Measurements from ENCODE around the gene EPX.

EPX gene

DNA sequence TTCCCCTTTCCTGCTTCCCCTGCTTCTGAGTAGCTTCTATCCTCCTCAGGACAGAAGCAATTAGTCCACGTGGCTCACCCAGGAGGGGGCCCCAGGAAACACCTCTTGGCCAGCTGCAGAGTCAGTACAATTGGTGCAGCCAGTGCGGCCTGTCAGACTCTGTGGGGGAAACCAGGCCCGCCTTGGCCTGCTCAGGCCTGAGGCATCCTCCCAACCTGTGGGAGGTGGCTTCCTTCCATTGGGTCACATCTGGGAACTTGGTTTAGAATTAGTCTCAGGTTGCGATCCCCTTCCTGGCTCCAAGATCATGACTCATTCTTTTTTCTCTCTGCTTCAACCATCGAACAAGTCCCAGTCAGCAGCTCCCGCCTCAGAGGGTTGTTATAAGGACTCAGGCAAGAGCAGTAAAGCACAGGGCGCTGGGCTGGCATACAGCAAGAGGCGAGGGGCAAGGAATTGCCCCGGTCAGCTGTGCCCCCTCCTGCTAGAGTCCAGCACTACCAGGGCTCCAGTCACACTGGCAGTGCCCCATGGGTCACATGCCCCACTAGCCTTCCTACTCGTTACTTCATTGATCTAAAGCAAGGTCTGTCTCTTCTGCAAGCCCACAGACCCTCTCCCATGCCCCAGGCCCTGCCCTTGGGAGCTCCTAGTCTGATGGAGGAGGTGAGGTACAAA, 8.1 kb upstream of the EPX start:
- Histone ChIP-seq H3K9me3 (ENCODE audit: control insufficient read depth, low read length) (no peaks in the 10 kb centered on the region), H3K4me3 (ENCODE audit: insufficient read depth, low read depth, low read length) (no peak overlapping the region), H3K27ac (ENCODE audit: insufficient read depth, low read depth, low read length, poor library complexity, severe bottlenecking) (no peak overlapping the region), H3K36me3 (ENCODE audit: control insufficient read depth, insufficient read depth, low read length) (no peaks in the 10 kb centered on the region), H3K27me3 (ENCODE audit: control insufficient read depth, insufficient read depth, low read length, poor library complexity, severe bottlenecking) (no peaks in the 10 kb centered on the region), H3K4me1 (ENCODE audit: control insufficient read depth, insufficient read depth, low read length) (no peaks in the 10 kb centered on the region)
- 65 to 71% methylated on average over 10 of the region's 10 CpGs for WGBS, 2 experiments

DNA sequence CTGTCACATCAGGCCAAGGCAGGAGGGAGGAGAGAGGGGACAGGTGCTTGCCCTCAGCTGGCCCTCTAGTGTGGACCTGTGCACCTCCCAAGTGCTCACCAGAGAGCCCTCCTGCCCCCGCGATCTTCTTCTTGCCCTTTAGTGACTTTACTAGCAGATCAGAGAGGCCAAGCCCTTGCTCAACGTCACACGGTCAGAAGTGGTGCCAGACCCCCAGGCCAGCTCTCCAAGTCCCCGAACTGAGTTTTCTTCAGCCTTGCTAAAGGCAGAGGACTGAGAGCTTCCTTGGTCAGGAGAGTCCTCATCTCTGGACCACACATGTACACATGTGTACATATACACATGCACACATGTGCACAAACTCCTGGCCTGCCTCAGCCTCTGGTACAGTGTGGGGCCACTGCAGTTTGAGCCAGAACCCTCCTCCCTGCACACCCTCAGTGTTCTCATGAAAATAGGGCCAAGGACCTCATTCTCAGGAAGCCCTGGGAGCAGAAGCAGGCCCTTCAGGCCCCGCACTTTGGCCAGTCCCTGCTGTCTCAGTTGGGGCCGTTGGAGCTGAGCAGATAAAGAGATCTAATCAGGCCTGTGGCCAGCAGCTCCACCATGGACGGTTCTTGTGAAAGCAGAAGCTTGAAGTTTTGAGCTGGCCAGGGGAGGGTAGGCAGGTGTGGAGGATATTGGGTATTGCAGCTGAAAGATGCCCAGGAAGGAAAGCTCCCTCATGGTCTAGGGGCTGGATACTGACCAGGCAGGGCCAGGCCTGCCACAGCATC, 7.4 kb upstream of the EPX start:
- H3K4me3 ChIP-seq (ENCODE audit: insufficient read depth, low read depth, low read length) = no peak overlapping the region
- H3K4me1 ChIP-seq (ENCODE audit: control insufficient read depth, insufficient read depth, low read length) = no peaks in the 10 kb centered on the region
- no peaks in the 10 kb centered on the region for H3K9me3 ChIP-seq (ENCODE audit: control insufficient read depth, low read length)
- no peaks in the 10 kb centered on the region for H3K36me3 ChIP-seq (ENCODE audit: control insufficient read depth, insufficient read depth, low read length)
- WGBS, 2 experiments = 92 to 94% methylated on average over 8 of the region's 8 CpGs
- H3K27ac ChIP-seq (ENCODE audit: insufficient read depth, low read depth, low read length, poor library complexity, severe bottlenecking) = no peak overlapping the region
- H3K27me3 ChIP-seq (ENCODE audit: control insufficient read depth, insufficient read depth, low read length, poor library complexity, severe bottlenecking) = no peaks in the 10 kb centered on the region

- H3K27me3 ChIP-seq (ENCODE audit: control insufficient read depth, insufficient read depth, low read length, poor library complexity, severe bottlenecking) = no peaks in the 10 kb centered on the region
- H3K4me3 ChIP-seq (ENCODE audit: insufficient read depth, low read depth, low read length) = no peak overlapping the region
- WGBS, 2 experiments = 92 to 94% methylated on average over 4 of the region's 4 CpGs
- no peaks in the 10 kb centered on the region for H3K36me3 ChIP-seq (ENCODE audit: control insufficient read depth, insufficient read depth, low read length)
- H3K27ac ChIP-seq (ENCODE audit: insufficient read depth, low read depth, low read length, poor library complexity, severe bottlenecking) = no peak overlapping the region
- H3K4me1 ChIP-seq (ENCODE audit: control insufficient read depth, insufficient read depth, low read length) = no peaks in the 10 kb centered on the region
- H3K9me3 ChIP-seq (ENCODE audit: control insufficient read depth, low read length) = no peaks in the 10 kb centered on the region
Observed at GRCh38 chr17:58186591-58186990, 5.9 kb upstream of the EPX start.

- Histone ChIP-seq H3K36me3 (ENCODE audit: control insufficient read depth, insufficient read depth, low read length) (no peaks in the 10 kb centered on the region), H3K27me3 (ENCODE audit: control insufficient read depth, insufficient read depth, low read length, poor library complexity, severe bottlenecking) (no peaks in the 10 kb centered on the region), H3K27ac (ENCODE audit: insufficient read depth, low read depth, low read length, poor library complexity, severe bottlenecking) (no peak overlapping the region), H3K9me3 (ENCODE audit: control insufficient read depth, low read length) (no peaks in the 10 kb centered on the region), H3K4me1 (ENCODE audit: control insufficient read depth, insufficient read depth, low read length) (no peaks in the 10 kb centered on the region), H3K4me3 (ENCODE audit: insufficient read depth, low read depth, low read length) (no peak overlapping the region)
- WGBS, 2 experiments = 95 to 96% methylated on average over 6 of the region's 6 CpGs
Observed at GRCh38 chr17:58187063-58187462, 5.5 kb upstream of the EPX start.

DNA sequence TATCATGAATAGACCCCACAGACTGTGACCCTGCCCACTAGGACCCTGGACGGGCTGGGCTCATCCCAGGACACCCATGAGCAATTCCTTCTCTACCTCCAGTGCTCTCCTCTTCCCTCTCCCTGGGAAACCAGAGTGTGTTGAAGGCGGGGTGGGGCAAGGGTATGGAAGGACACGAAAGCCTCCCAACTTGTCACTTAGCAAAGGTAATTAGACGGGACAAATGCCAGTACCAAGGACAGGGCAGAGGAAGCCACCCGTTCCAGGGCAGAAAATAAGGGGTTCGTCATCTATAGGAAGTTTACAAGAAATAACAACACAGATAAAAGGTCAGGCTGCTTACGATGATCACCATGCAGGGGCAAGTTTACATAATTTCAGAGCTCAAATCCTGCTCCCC, 4.9 kb upstream of the EPX start:
- Histone ChIP-seq H3K27me3 (ENCODE audit: control insufficient read depth, insufficient read depth, low read length, poor library complexity, severe bottlenecking) (no peaks in the 10 kb centered on the region), H3K36me3 (ENCODE audit: control insufficient read depth, insufficient read depth, low read length) (no peaks in the 10 kb centered on the region), H3K4me1 (ENCODE audit: control insufficient read depth, insufficient read depth, low read length) (no peaks in the 10 kb centered on the region), H3K4me3 (ENCODE audit: insufficient read depth, low read depth, low read length) (no peak overlapping the region), H3K27ac (ENCODE audit: insufficient read depth, low read depth, low read length, poor library complexity, severe bottlenecking) (no peak overlapping the region), H3K9me3 (ENCODE audit: control insufficient read depth, low read length) (no peaks in the 10 kb centered on the region)
- 78 to 81% methylated on average over 7 of the region's 7 CpGs for WGBS, 2 experiments

- 86 to 88% methylated on average over 11 of the region's 11 CpGs for WGBS, 2 experiments
- H3K9me3 ChIP-seq (ENCODE audit: control insufficient read depth, low read length) = no peaks in the 10 kb centered on the region
- no peak overlapping the region for H3K4me3 ChIP-seq (ENCODE audit: insufficient read depth, low read depth, low read length)
- H3K27ac ChIP-seq (ENCODE audit: insufficient read depth, low read depth, low read length, poor library complexity, severe bottlenecking) = no peak overlapping the region
- no peaks in the 10 kb centered on the region for H3K36me3 ChIP-seq (ENCODE audit: control insufficient read depth, insufficient read depth, low read length)
- no peaks in the 10 kb centered on the region for H3K4me1 ChIP-seq (ENCODE audit: control insufficient read depth, insufficient read depth, low read length)
- H3K27me3 ChIP-seq (ENCODE audit: control insufficient read depth, insufficient read depth, low read length, poor library complexity, severe bottlenecking) = no peaks in the 10 kb centered on the region
Observed at GRCh38 chr17:58189436-58190146, 2.9 kb upstream of the EPX start.

- H3K4me1 ChIP-seq (ENCODE audit: control insufficient read depth, insufficient read depth, low read length) = no peaks in the 10 kb centered on the region
- no peaks in the 10 kb centered on the region for H3K27me3 ChIP-seq (ENCODE audit: control insufficient read depth, insufficient read depth, low read length, poor library complexity, severe bottlenecking)
- H3K9me3 ChIP-seq (ENCODE audit: control insufficient read depth, low read length) = no peaks in the 10 kb centered on the region
- no peak overlapping the region for H3K4me3 ChIP-seq (ENCODE audit: insufficient read depth, low read depth, low read length)
- 75 to 76% methylated on average over 14 of the region's 14 CpGs for WGBS, 2 experiments
- H3K36me3 ChIP-seq (ENCODE audit: control insufficient read depth, insufficient read depth, low read length) = no peaks in the 10 kb centered on the region
- H3K27ac ChIP-seq (ENCODE audit: insufficient read depth, low read depth, low read length, poor library complexity, severe bottlenecking) = no peak overlapping the region
Observed at GRCh38 chr17:58191241-58191896, 1.2 kb upstream of the EPX start.

DNA sequence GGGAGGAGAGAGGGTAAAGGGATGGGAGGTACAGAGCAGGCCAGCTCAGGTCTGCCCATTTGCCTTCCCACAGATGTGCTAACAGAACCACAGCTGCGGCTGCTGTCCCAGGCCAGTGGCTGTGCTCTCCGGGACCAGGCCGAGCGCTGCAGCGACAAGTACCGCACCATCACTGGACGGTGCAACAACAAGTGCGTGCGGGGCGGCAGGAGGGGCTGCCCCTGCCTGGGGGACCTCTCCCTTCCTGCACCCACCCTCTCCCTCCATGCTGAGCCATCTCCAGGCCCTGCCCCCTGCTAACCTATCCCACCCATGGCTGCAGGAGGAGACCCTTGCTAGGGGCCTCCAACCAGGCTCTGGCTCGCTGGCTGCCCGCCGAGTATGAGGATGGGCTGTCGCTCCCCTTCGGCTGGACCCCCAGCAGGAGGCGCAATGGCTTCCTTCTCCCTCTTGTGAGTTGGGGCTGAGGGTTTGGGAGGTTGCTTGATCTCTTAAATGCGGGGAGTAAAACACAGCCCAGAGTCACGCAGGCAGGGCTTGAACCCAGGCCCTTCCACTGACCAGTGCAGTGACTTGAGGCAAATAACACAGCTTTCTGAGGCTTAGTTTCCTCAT, 1.2 kb downstream of the EPX start:
- Histone ChIP-seq H3K27me3 (ENCODE audit: control insufficient read depth, insufficient read depth, low read length, poor library complexity, severe bottlenecking) (no peaks in the 10 kb centered on the region), H3K27ac (ENCODE audit: insufficient read depth, low read depth, low read length, poor library complexity, severe bottlenecking) (no peak overlapping the region), H3K9me3 (ENCODE audit: control insufficient read depth, low read length) (no peaks in the 10 kb centered on the region), H3K36me3 (ENCODE audit: control insufficient read depth, insufficient read depth, low read length) (no peaks in the 10 kb centered on the region), H3K4me3 (ENCODE audit: insufficient read depth, low read depth, low read length) (no peak overlapping the region), H3K4me1 (ENCODE audit: control insufficient read depth, insufficient read depth, low read length) (no peaks in the 10 kb centered on the region)
- 89 to 90% methylated on average over 18 of the region's 18 CpGs for WGBS, 2 experiments

- Histone ChIP-seq H3K36me3 (ENCODE audit: control insufficient read depth, insufficient read depth, low read length) (no peaks in the 10 kb centered on the region), H3K4me1 (ENCODE audit: control insufficient read depth, insufficient read depth, low read length) (no peaks in the 10 kb centered on the region), H3K9me3 (ENCODE audit: control insufficient read depth, low read length) (no peaks in the 10 kb centered on the region), H3K27ac (ENCODE audit: insufficient read depth, low read depth, low read length, poor library complexity, severe bottlenecking) (no peak overlapping the region), H3K4me3 (ENCODE audit: insufficient read depth, low read depth, low read length) (no peak overlapping the region), H3K27me3 (ENCODE audit: control insufficient read depth, insufficient read depth, low read length, poor library complexity, severe bottlenecking) (no peaks in the 10 kb centered on the region)
- WGBS, 2 experiments = 79 to 82% methylated on average over 4 to 5 of the region's 5 CpGs
Observed at GRCh38 chr17:58195518-58196123, 3.1 kb downstream of the EPX start.

Data from ectodermal cell (in vitro differentiated cells).